ENCODE results near the gene CROCC2.

The CROCC2 gene

DNA sequence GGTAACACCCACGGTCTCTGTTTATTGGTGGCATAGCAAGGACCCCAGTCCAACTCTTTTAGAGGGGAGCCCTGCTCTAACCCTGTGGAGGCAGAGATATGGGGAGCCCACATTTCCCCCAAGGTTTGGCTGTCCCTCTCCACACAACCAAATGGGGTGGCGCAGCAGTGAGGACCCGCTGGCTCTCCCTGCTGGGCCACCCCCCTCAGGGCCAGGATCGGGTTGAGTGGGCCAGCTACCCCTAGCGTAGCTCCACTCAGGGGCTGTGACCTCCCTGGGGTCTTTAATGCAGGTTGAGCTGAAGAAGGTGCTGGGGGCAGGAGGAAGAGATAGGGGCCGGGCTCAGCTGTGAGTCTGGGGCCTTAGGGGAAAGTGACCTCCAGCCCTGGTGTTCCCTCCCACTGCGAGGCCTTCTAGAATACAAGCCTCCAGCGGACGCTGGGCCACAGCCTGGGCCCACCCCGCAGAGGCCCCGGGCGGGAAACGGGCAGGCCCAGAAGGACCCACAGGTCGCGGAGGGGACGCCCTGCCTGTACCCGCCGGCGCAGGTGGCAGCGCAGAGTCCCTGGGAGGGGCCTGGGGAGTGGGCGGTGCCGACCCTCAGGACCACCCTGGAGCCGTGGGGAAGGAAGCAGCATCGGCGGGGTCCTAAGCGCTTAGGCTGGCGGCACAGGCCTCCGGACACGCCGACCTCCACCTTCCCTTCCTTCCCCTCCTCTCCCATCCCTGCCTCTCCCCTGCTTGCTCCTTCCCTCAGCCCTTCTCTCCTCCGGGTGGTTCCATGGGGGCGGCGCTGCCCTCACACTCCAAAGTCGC lies 9.6 kb downstream of the CROCC2 start:
- Histone ChIP-seq H3K27ac (ENCODE audit: low read depth, low read length) (no peak overlapping the region), H2AFZ (ENCODE audit: low read depth, low read length, severe bottlenecking) (no peak overlapping the region), H3K4me2 (ENCODE audit: low read depth, low read length, poor library complexity, severe bottlenecking) (no peak overlapping the region)

DNA sequence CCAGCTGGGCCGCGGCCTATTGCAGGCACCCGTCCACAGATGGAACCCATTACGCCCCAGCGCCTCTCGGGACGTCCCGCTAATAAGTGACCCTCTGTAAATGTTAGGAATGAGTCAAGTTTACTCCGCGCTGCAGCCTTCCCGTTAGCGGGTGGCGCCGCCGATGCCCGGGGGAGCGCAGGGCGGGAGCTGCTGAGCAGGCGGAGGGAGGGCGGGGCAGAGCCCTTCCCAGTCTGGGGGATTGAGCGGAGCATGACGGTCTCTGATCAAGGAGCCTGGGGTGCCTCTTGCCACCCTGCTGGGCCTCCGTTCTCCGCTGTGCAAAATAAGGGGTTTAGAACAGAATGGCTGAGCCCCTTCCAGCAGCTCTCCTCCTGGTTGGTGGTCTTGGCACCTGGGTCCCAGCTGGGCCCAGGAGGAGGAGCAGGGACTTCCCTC lies 10.5 kb downstream of the CROCC2 start:
- H3K9me3 ChIP-seq (ENCODE audit: insufficient read depth, low read length) = no peaks in the 10 kb centered on the region
- TF ChIP-seq, protein P1, sequence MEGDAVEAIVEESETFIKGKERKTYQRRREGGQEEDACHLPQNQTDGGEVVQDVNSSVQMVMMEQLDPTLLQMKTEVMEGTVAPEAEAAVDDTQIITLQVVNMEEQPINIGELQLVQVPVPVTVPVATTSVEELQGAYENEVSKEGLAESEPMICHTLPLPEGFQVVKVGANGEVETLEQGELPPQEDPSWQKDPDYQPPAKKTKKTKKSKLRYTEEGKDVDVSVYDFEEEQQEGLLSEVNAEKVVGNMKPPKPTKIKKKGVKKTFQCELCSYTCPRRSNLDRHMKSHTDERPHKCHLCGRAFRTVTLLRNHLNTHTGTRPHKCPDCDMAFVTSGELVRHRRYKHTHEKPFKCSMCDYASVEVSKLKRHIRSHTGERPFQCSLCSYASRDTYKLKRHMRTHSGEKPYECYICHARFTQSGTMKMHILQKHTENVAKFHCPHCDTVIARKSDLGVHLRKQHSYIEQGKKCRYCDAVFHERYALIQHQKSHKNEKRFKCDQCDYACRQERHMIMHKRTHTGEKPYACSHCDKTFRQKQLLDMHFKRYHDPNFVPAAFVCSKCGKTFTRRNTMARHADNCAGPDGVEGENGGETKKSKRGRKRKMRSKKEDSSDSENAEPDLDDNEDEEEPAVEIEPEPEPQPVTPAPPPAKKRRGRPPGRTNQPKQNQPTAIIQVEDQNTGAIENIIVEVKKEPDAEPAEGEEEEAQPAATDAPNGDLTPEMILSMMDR (IDR thresholded peaks at IDR 0.05; ENCODE audit: insufficient read depth, low read length, poor library complexity, severe bottlenecking) = no peak
- no peak for TF ChIP-seq EZH2phosphoT487 (conservative IDR thresholded peaks at IDR 0.05; ENCODE audit: low read length)
- no peaks in the 10 kb centered on the region for H3F3A ChIP-seq (ENCODE audit: insufficient read depth)
- H3K9ac ChIP-seq (ENCODE audit: low read length) = no peak overlapping the region
- H2AFZ ChIP-seq (ENCODE audit: low read depth, low read length, severe bottlenecking) = no peak overlapping the region
- H3K27ac ChIP-seq (ENCODE audit: low read depth, low read length) = no peak overlapping the region
- no peak overlapping the region for H3K4me2 ChIP-seq (ENCODE audit: low read depth, low read length, poor library complexity, severe bottlenecking)
- no peaks in the 10 kb centered on the region for H3K36me3 ChIP-seq (ENCODE audit: low read length)
- no peaks in the 10 kb centered on the region for H3K27me3 ChIP-seq (ENCODE audit: low read length)
- no peaks in the 10 kb centered on the region for H3K79me2 ChIP-seq (ENCODE audit: insufficient read depth, low read length)
- H3K9me2 ChIP-seq (replicated peaks; ENCODE audit: insufficient read depth, low read length) = no peaks in the 10 kb centered on the region
- H3K4me3 ChIP-seq (ENCODE audit: insufficient read depth, low read length, poor library complexity, severe bottlenecking) = no peak overlapping the region
- H4K20me1 ChIP-seq (ENCODE audit: low read depth, low read length) = no peaks in the 10 kb centered on the region

More for the DNA sequence above, 9.6 kb downstream of the CROCC2 start:
- TF ChIP-seq, protein P1 (IDR thresholded peaks at IDR 0.05; ENCODE audit: insufficient read depth, low read length, poor library complexity, severe bottlenecking) = no peak
- TF ChIP-seq EZH2phosphoT487 (conservative IDR thresholded peaks at IDR 0.05; ENCODE audit: low read length) = no peak
- Histone ChIP-seq H3K9ac (ENCODE audit: low read length) (no peak overlapping the region), H3K9me2 (replicated peaks; ENCODE audit: insufficient read depth, low read length) (no peaks in the 10 kb centered on the region), H3K4me3 (ENCODE audit: insufficient read depth, low read length, poor library complexity, severe bottlenecking) (no peak overlapping the region), H3K36me3 (ENCODE audit: low read length) (no peaks in the 10 kb centered on the region), H3K79me2 (ENCODE audit: insufficient read depth, low read length) (no peaks in the 10 kb centered on the region), H4K20me1 (ENCODE audit: low read depth, low read length) (no peaks in the 10 kb centered on the region), H3K9me3 (ENCODE audit: insufficient read depth, low read length) (no peaks in the 10 kb centered on the region), H3K27me3 (ENCODE audit: low read length) (no peaks in the 10 kb centered on the region), H3F3A (ENCODE audit: insufficient read depth) (no peaks in the 10 kb centered on the region)

DNA sequence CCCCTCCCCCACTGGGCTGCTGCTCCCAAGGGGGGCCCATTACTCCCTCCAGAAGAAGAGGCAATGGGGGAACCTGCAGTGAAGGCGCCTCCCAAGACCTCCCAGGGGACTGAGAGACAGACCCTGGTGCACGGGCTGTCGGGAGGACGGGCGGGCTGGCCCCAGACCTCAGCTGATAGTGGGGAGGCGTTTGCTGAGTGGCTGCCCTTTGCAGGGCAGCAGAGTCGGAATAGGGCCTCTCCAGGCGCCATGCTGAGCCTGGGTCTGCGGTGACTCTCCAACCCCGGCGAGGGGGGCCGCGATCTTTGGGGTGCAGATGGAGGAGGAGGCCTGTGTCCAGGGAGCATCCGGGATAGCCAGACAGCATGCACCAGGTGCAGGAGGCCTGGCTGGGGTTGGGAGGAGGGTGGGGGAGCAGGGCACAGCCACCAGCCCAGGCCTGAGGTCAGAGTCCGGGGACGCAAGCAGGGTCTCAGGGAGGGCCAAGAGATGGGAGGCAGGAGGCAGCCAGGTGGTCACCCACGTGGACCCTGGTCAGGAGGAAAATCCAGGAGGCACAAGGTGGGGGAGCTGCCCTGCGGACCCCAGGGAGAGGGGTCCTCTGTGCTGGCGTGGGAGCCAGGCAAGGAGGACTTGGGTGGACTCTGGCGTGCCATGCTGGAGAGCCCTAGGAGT lies 11.0 kb downstream of the CROCC2 start:
- Histone ChIP-seq H3K4me2 (ENCODE audit: low read depth, low read length, poor library complexity, severe bottlenecking) (no peak overlapping the region), H4K20me1 (ENCODE audit: low read depth, low read length) (no peaks in the 10 kb centered on the region), H3K36me3 (ENCODE audit: low read length) (no peaks in the 10 kb centered on the region), H3K27ac (ENCODE audit: low read depth, low read length) (no peak overlapping the region), H3K79me2 (ENCODE audit: insufficient read depth, low read length) (no peaks in the 10 kb centered on the region), H3K27me3 (ENCODE audit: low read length) (no peaks in the 10 kb centered on the region), H3K9me3 (ENCODE audit: insufficient read depth, low read length) (no peaks in the 10 kb centered on the region), H2AFZ (ENCODE audit: low read depth, low read length, severe bottlenecking) (no peak overlapping the region), H3F3A (ENCODE audit: insufficient read depth) (no peaks in the 10 kb centered on the region), H3K9me2 (replicated peaks; ENCODE audit: insufficient read depth, low read length) (no peaks in the 10 kb centered on the region), H3K9ac (ENCODE audit: low read length) (no peak overlapping the region), H3K4me3 (ENCODE audit: insufficient read depth, low read length, poor library complexity, severe bottlenecking) (no peak overlapping the region)
- TF ChIP-seq, protein P1 (IDR thresholded peaks at IDR 0.05; ENCODE audit: insufficient read depth, low read length, poor library complexity, severe bottlenecking) = no peak
- TF ChIP-seq EZH2phosphoT487 (conservative IDR thresholded peaks at IDR 0.05; ENCODE audit: low read length) = no peak
